ENCODE results near the gene KTN1.

DNA sequence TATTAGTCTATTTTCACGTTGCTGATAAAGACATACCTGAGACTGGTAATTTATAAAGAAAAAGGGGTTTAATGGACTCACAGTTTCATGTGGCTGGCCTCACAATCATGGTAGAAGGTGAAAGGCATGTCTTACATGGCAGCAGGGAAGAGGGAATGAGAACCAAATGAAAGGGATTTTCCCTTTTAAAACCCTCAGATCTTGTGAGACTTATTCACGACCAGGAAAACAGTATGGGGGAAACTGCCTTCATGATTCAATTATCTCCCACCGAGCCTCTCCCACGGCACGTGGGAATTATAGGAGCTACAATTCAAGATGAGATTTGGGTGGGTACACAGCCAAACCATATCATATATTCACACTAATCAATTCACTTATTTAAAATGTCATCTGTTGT is 41.4 kb downstream of the KTN1 start:
- no peak for TF ChIP-seq EZH2 (IDR thresholded peaks at IDR 0.05; ENCODE audit: insufficient read depth, low read length)
- TF ChIP-seq, protein P1, sequence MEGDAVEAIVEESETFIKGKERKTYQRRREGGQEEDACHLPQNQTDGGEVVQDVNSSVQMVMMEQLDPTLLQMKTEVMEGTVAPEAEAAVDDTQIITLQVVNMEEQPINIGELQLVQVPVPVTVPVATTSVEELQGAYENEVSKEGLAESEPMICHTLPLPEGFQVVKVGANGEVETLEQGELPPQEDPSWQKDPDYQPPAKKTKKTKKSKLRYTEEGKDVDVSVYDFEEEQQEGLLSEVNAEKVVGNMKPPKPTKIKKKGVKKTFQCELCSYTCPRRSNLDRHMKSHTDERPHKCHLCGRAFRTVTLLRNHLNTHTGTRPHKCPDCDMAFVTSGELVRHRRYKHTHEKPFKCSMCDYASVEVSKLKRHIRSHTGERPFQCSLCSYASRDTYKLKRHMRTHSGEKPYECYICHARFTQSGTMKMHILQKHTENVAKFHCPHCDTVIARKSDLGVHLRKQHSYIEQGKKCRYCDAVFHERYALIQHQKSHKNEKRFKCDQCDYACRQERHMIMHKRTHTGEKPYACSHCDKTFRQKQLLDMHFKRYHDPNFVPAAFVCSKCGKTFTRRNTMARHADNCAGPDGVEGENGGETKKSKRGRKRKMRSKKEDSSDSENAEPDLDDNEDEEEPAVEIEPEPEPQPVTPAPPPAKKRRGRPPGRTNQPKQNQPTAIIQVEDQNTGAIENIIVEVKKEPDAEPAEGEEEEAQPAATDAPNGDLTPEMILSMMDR (IDR thresholded peaks at IDR 0.05; ENCODE audit: insufficient read depth, low read depth, low read length): no peak
